ENCODE data around the gene SEC63.

SEC63 gene

DNA sequence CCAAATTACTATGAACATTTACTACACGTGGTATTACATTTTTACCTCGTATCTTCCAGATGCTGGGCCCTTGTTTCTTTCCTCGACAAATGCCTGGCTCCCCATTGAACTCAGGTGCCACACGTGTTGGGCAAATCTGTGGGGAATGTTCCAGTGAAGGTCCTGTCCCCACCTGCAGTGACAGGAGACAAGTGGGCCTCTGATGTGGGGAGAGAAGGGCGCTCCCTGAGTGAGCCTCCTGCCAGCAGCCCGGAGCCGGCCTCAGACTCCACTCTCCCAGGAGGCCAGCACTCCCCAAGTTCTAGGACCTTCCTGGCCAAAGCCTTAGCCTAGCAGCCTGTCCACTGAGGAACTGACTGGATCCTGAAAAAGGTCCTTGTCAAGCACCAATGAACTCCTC is 112.2 kb downstream of the SEC63 start:
- in situ Hi-C loops (cut with HindIII; ENCODE audit: low sequenced_read_pairs): no loop called here
- H3K4me3 ChIP-seq (ENCODE audit: low read depth, low read length): no peak overlapping the region
- DNase-seq (ENCODE audit: low read depth, low spot score): no peak
- TF ChIP-seq, protein P1, sequence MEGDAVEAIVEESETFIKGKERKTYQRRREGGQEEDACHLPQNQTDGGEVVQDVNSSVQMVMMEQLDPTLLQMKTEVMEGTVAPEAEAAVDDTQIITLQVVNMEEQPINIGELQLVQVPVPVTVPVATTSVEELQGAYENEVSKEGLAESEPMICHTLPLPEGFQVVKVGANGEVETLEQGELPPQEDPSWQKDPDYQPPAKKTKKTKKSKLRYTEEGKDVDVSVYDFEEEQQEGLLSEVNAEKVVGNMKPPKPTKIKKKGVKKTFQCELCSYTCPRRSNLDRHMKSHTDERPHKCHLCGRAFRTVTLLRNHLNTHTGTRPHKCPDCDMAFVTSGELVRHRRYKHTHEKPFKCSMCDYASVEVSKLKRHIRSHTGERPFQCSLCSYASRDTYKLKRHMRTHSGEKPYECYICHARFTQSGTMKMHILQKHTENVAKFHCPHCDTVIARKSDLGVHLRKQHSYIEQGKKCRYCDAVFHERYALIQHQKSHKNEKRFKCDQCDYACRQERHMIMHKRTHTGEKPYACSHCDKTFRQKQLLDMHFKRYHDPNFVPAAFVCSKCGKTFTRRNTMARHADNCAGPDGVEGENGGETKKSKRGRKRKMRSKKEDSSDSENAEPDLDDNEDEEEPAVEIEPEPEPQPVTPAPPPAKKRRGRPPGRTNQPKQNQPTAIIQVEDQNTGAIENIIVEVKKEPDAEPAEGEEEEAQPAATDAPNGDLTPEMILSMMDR (IDR thresholded peaks at IDR 0.05; ENCODE audit: low read depth, low read length): no peak

DNA sequence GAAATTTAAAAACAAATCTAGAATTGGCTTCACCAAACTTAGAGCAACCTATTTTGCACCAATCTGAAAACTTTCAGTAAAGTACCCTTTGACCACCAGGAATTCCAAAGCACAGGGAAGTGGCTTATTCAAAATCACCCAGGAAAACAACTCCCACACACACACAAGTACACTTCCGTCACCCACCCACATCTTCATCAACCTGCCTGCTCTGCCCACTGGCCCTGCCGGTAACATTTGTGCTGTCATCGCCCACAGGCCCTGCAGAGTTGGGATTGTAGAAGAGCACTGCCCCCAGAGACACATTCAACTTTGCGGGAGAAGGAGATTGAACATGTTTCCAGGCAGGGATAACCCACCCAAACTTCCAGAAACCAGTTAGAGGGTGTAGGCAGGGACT is 114.6 kb downstream of the SEC63 start:
- TF ChIP-seq, protein P1 (IDR thresholded peaks at IDR 0.05; ENCODE audit: low read depth, low read length): no peak
- in situ Hi-C loops (cut with HindIII; ENCODE audit: low sequenced_read_pairs): no loop called here
- DNase-seq (ENCODE audit: low read depth, low spot score): no peak
- no peak overlapping the region for H3K4me3 ChIP-seq (ENCODE audit: low read depth, low read length)

DNA sequence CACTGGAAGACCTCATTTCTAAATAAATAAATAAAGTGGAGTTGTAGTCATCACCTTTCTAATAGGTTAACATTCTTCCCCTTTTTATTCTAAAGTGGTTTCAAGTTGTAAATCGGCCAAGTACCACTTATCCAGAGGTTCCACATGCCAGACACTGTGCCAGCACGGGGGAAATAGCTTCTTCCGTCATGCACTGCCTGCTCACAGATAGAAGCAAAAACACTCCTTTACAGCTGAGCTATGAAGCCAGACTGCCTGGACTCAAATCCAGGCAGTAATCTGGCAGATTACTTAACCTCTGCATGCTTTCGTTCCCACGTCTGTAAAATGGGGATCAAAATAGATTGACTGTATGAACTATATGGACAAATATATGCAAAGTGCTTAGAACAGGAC is 116.7 kb downstream of the SEC63 start:
- TF ChIP-seq, protein P1 (IDR thresholded peaks at IDR 0.05; ENCODE audit: low read depth, low read length): no peak
- in situ Hi-C loops (cut with HindIII; ENCODE audit: low sequenced_read_pairs): no loop called here
- H3K4me3 ChIP-seq (ENCODE audit: low read depth, low read length): no peak overlapping the region
- no peak for DNase-seq (ENCODE audit: low read depth, low spot score)

DNA sequence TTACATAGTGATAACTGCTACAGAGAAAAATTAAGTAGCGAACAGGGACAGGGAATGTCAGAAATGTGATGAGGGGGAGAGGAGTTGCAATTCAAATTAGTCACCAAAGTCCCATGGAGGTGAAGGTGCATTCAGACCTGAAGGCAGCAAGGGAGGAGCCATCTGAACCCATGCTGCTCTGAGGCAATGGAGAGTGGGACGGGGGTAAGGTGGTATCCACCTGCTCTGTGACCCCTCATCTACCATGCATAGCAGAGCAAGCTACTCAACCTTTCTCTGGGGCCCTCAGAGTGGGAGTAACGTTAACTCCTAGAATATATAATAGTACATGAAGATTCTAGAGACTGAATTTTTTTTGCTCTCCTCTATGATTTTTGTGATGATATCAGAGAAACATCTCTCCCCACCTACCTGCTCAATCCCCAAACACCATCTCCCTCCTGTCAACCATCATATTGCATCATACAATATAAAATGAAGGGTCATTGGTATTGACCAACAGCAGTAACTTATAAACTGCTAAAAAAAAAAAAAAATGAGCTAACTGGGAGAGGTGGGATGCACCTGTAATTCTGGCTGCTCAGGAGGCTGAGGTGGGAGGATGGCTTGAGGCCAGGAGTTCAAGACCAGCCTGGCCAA is 117.3 kb downstream of the SEC63 start:
- TF ChIP-seq, protein P1 (IDR thresholded peaks at IDR 0.05; ENCODE audit: low read depth, low read length): no peak
- H3K4me3 ChIP-seq (ENCODE audit: low read depth, low read length): no peak overlapping the region
- in situ Hi-C loops (cut with HindIII; ENCODE audit: low sequenced_read_pairs): no loop called here
- DNase-seq (ENCODE audit: low read depth, low spot score): no peak

DNA sequence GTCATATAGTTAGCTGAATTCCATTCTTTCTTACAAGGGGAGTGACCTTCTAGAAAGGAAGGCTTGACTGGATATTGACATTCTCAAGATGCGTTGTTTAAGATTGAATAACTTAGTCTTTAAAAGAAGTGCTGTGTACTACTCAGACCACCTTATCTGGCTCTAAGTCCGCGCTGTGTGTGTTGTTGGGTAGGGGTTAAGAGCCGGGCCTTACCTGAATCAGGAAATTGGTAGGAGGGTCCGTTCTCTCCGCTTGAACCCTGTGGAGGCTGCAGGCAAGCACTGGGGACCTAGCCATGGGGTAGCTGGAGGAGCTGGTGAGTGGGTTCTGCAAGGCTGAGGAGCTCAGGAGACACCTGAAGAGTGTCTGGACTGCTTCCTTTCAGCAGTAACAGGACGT is 124.9 kb downstream of the SEC63 start:
- in situ Hi-C loops (cut with HindIII; ENCODE audit: low sequenced_read_pairs): no loop called here
- TF ChIP-seq, protein P1 (IDR thresholded peaks at IDR 0.05; ENCODE audit: low read depth, low read length): no peak
- no peak for DNase-seq (ENCODE audit: low read depth, low spot score)
- H3K4me3 ChIP-seq (ENCODE audit: low read depth, low read length): no peak overlapping the region

DNA sequence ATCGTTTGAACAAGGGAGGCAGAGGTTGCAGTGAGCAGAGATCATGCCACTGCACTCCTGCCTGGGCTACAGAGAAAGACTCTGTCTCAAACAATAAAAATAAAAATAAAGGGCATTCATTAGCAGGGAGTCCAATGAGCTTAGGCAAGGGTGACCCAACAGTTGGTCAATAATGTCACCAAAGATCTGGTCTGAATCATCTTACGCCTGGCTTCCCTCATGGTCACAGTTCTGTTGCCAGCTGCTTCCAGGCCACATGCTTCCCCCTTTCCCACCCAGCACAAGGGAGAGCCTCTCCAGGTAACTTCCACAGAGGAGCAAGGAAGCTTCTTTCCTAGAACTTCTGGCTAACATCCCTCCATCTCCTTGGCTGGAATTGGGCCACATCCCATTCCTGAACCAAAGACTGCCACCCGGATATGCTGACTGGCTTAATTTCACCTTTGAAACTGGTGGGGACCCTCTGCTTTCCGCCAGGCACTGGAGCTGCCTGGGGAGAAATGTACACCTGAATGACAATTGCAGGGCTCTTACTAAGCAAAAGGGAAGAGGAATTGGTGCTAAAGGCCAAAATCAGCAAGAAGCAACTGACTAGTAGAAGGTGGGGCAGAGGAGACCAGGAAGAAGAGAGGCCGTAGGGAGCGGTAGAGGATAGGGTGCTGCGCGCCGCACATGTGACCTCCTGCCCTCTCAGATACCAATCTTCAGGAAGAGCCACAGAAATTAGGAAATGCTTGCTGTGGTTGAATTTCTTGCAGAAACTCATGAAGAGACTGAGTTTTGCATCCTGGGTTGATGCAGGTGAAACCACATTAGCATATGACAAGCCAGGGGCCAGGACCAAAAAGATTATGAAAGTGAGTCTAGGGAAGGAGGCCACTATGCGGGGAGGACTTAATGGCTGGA is 125.6 kb downstream of the SEC63 start:
- no peak overlapping the region for H3K4me3 ChIP-seq (ENCODE audit: low read depth, low read length)
- TF ChIP-seq, protein P1 (IDR thresholded peaks at IDR 0.05; ENCODE audit: low read depth, low read length): no peak
- no peak for DNase-seq (ENCODE audit: low read depth, low spot score)

More for the DNA sequence above, 125.6 kb downstream of the SEC63 start:
- in situ Hi-C loops (cut with HindIII; ENCODE audit: low sequenced_read_pairs): no loop called here

Data from astrocyte of the spinal cord (primary cell).